ENCODE data around the gene MAP2K6.

- TF ChIP-seq EZH2 (IDR thresholded peaks at IDR 0.05; ENCODE audit: insufficient read depth, poor library complexity, severe bottlenecking) (no peak), EZH2phosphoT487 (IDR thresholded peaks at IDR 0.05; ENCODE audit: insufficient read depth, low read depth) (no peak)
Measured at GRCh38 chr17:69497161-69497560, 82.7 kb downstream of the MAP2K6 start.
